Endothelial cell (in vitro differentiated cells): Measurements from ENCODE around the gene GPRC5D. TPM values are rescaled to one million over a fixed set of nuclear protein-coding genes. Genes with fewer than 3 reads are reported as not detected.

ENCODE experiments used
- DNase-seq: peaks from one replicate; pipeline ENCODE4 v3.0.0; 2021; ENCODE audit warnings: low spot score
- H3K27ac Mint-ChIP-seq: one replicate; pipeline ENCODE4 v1.8.0; 2021; ENCODE audit warnings: mixed read lengths, inconsistent platforms; ENCODE audit not compliant: unreplicated experiment
- H3K27me3 Mint-ChIP-seq: one replicate; pipeline ENCODE4 v1.8.0; 2021; ENCODE audit warnings: mild to moderate bottlenecking, moderate library complexity, mixed read lengths, inconsistent platforms; ENCODE audit not compliant: unreplicated experiment
- H3K36me3 Mint-ChIP-seq: one replicate; pipeline ENCODE4 v1.8.0; 2021; ENCODE audit warnings: mild to moderate bottlenecking, low read depth, mixed read lengths, inconsistent platforms; ENCODE audit not compliant: unreplicated experiment
- H3K4me1 Mint-ChIP-seq: one replicate; pipeline ENCODE4 v1.8.0; 2021; ENCODE audit warnings: mild to moderate bottlenecking, mixed read lengths, inconsistent platforms; ENCODE audit not compliant: unreplicated experiment
- H3K4me3 Mint-ChIP-seq: one replicate; pipeline ENCODE4 v1.8.0; 2021; ENCODE audit warnings: mild to moderate bottlenecking, mixed read lengths, inconsistent platforms; ENCODE audit not compliant: unreplicated experiment
- H3K9me3 Mint-ChIP-seq: one replicate; pipeline ENCODE4 v1.8.0; 2021; ENCODE audit warnings: mixed read lengths, inconsistent platforms; ENCODE audit not compliant: unreplicated experiment
- CTCF ChIP-seq: fragments of 200-600 bp; sonication (generic); IDR thresholded peaks from one replicate; pipeline ENCODE4 v1.5.0; 2021; ENCODE audit warnings: antibody characterized with exemption; ENCODE audit not compliant: unreplicated experiment
- total RNA-seq: library from RNA; stranded (reverse); fragmentation: NEBNext Ultra II Directional; extraction: Animal tissue kit (Norgen Biotek cat#: 25700); gene quantifications from one replicate; pipeline ENCODE4 v1.2.1, GENCODE V29; 2021; ENCODE audit not compliant: unreplicated experiment

GPRC5D gene
- total RNA-seq, 1 donor from 2014 or later, result not detected

- Mint-ChIP-seq H3K27me3 (peaks cover 6% of the 10 kb centered on the region), H3K36me3 (peaks cover 4% of the 10 kb centered on the region), H3K9me3 (no peaks in the 10 kb centered on the region), H3K4me1 (peaks cover 37% of the 10 kb centered on the region), H3K4me3 (no peak overlapping the region), H3K27ac (no peak overlapping the region)
- TF ChIP-seq CTCF, result no peak
- no peak for DNase-seq
These were observed 34.5 kb downstream of the GPRC5D start for GRCh38 chr12:12917517-12917916.

- Mint-ChIP-seq H3K4me1 (peaks cover 47% of the 10 kb centered on the region), H3K4me3 (no peak overlapping the region), H3K36me3 (peaks cover 4% of the 10 kb centered on the region), H3K27me3 (peaks cover 6% of the 10 kb centered on the region), H3K9me3 (no peaks in the 10 kb centered on the region), H3K27ac (peak overlapping the region; percentile 76)
- TF ChIP-seq CTCF, result peak; percentile 99
- peak; percentile 89 for DNase-seq
These were observed 35.6 kb downstream of the GPRC5D start for GRCh38 chr12:12916135-12916944.

GRCh38 chr12:12915656-12916055 is 36.3 kb downstream of the GPRC5D start:
- H3K4me1 Mint-ChIP-seq, result peaks cover 47% of the 10 kb centered on the region
- peaks cover 4% of the 10 kb centered on the region for H3K36me3 Mint-ChIP-seq
- DNase-seq, result no peak
- no peak overlapping the region for H3K27ac Mint-ChIP-seq
- no peaks in the 10 kb centered on the region for H3K9me3 Mint-ChIP-seq
- peaks cover 6% of the 10 kb centered on the region for H3K27me3 Mint-ChIP-seq
- TF ChIP-seq CTCF, result no peak
- no peak overlapping the region for H3K4me3 Mint-ChIP-seq

- peaks cover 66% of the 10 kb centered on the region for H3K4me1 Mint-ChIP-seq
- H3K4me3 Mint-ChIP-seq, result no peak overlapping the region
- no peaks in the 10 kb centered on the region for H3K9me3 Mint-ChIP-seq
- H3K27me3 Mint-ChIP-seq, result peaks cover 8% of the 10 kb centered on the region
- H3K36me3 Mint-ChIP-seq, result peaks cover 4% of the 10 kb centered on the region
- no peak for TF ChIP-seq CTCF
- H3K27ac Mint-ChIP-seq, result no peak overlapping the region
- no peak for DNase-seq
These were observed 39.3 kb downstream of the GPRC5D start for GRCh38 chr12:12912711-12913110.

- Mint-ChIP-seq H3K9me3 (no peaks in the 10 kb centered on the region), H3K27ac (no peak overlapping the region), H3K27me3 (peaks cover 7% of the 10 kb centered on the region), H3K4me3 (no peak overlapping the region), H3K4me1 (peaks cover 54% of the 10 kb centered on the region), H3K36me3 (peaks cover 4% of the 10 kb centered on the region)
- no peak for DNase-seq
- no peak for TF ChIP-seq CTCF
These were observed 42.0 kb downstream of the GPRC5D start for GRCh38 chr12:12909995-12910420.
